H1 (cell line): ENCODE measurements around the gene TNS3. TPM values are rescaled to one million over a fixed set of nuclear protein-coding genes. Genes with fewer than 3 reads are reported as not detected.

Experiments used
- CTCF ChIA-PET: fragments of 300-600 bp; sonication (Branson Sonifier 250); formaldehyde crosslinking; loops from one replicate; lab custom pipeline; 2021; ENCODE audit not compliant: partially characterized antibody; lab: Charles Lee
- POLR2A ChIA-PET: fragments of 300-600 bp; sonication (Branson Sonifier 250); formaldehyde crosslinking; loops from one replicate; lab custom pipeline; 2021; ENCODE audit warnings: inconsistent platforms; ENCODE audit not compliant: partially characterized antibody; lab: Charles Lee
- DNase-seq, 2 experiments: peaks; one replicate each; pipeline versions ENCODE4 v3.0.0 to v3.0.0-alpha.2; 2010 to 2022; ENCODE audit warnings: low spot score in 2 of 2, low read depth in 1 of 2, mixed read lengths in 1 of 2
- FAIRE-seq: peaks from 2 replicates; lab custom pipeline; 2011; peaks lifted over from hg19 to GRCh38; lab: Jason Lieb, UNC
- H2AFZ ChIP-seq: 2 replicates; pipeline ENCODE4 v1.8.1; 2012; ENCODE audit warnings: low read length, inconsistent platforms
- H2AK5ac ChIP-seq: 2 replicates; pipeline ENCODE4 v1.6.1; 2013; ENCODE audit warnings: low read depth, low read length
- H2BK120ac ChIP-seq: replicated peaks from 2 replicates; pipeline ENCODE3; 2013; ENCODE audit warnings: low read depth, low read length, inconsistent platforms
- H2BK12ac ChIP-seq: 2 replicates; pipeline ENCODE4 v1.6.1; 2013; ENCODE audit warnings: low read depth, low read length
- H2BK15ac ChIP-seq: 2 replicates; pipeline ENCODE4 v1.6.1; 2013; ENCODE audit warnings: low read length
- H2BK20ac ChIP-seq: 2 replicates; pipeline ENCODE4 v1.6.1; 2013; ENCODE audit warnings: low read length
- H2BK5ac ChIP-seq: 2 replicates; pipeline ENCODE4 v1.6.1; 2013; ENCODE audit warnings: low read depth, low read length
- H3K14ac ChIP-seq: 2 replicates; pipeline ENCODE4 v1.6.1; 2013; ENCODE audit warnings: inconsistent platforms; ENCODE audit not compliant: insufficient read length
- H3K18ac ChIP-seq: 2 replicates; pipeline ENCODE4 v1.6.1; 2013; ENCODE audit warnings: low read length; ENCODE audit errors: extremely low read depth
- H3K23ac ChIP-seq: 2 replicates; pipeline ENCODE4 v1.6.1; 2013; ENCODE audit warnings: inconsistent platforms; ENCODE audit not compliant: insufficient read length
- H3K23me2 ChIP-seq: 2 replicates; pipeline ENCODE4 v1.6.1; 2013; ENCODE audit warnings: low read depth, low read length
- H3K27ac ChIP-seq: 2 replicates; pipeline ENCODE4 v1.6.1; 2011; ENCODE audit warnings: low read depth, low read length, inconsistent platforms
- H3K27me3 ChIP-seq, 4 experiments: replicated peaks in 1 of 4; 1 replicate in 1 of 4; 2 replicates in 3 of 4; pipeline versions ENCODE4 v1.6.1 to v1.8.1; 2011 to 2013; ENCODE audit warnings: low read length in 3 of 4, mild to moderate bottlenecking in 3 of 4, inconsistent platforms in 2 of 4, mixed read lengths in 2 of 4, moderate library complexity in 1 of 4; ENCODE audit not compliant: control insufficient read depth in 3 of 4, insufficient read depth in 3 of 4; ENCODE audit errors: extremely low read depth in 1 of 4
- H3K36me3 ChIP-seq, 4 experiments: 2 replicates each; pipeline versions ENCODE4 v1.6.1 to v1.8.1; 2011 to 2013; ENCODE audit warnings: mild to moderate bottlenecking in 4 of 4, low read length in 3 of 4, moderate library complexity in 2 of 4, control low read depth in 1 of 4, inconsistent platforms in 1 of 4; ENCODE audit not compliant: insufficient read depth in 4 of 4, control insufficient read depth in 2 of 4
- H3K4ac ChIP-seq: replicated peaks from 2 replicates; pipeline ENCODE3; 2013; ENCODE audit warnings: low read length, low read depth, mixed read lengths, inconsistent platforms; ENCODE audit not compliant: insufficient read length
- H3K4me1 ChIP-seq, 4 experiments: replicated peaks in 1 of 4; 1 replicate in 1 of 4; 2 replicates in 3 of 4; pipeline versions ENCODE4 v1.6.1 to v1.8.1; 2011 to 2013; ENCODE audit warnings: low read length in 3 of 4, inconsistent platforms in 2 of 4, mixed read lengths in 1 of 4; ENCODE audit not compliant: insufficient read depth in 4 of 4, control insufficient read depth in 3 of 4
- H3K4me2 ChIP-seq, 2 experiments: 2 replicates each; pipeline versions ENCODE4 v1.6.1 to v1.8.1; 2011 to 2013; ENCODE audit warnings: low read depth in 2 of 2, low read length in 2 of 2, control low read depth in 1 of 2, inconsistent platforms in 1 of 2, mild to moderate bottlenecking in 1 of 2; ENCODE audit not compliant: insufficient read depth in 1 of 2
- H3K4me3 ChIP-seq, 4 experiments: fragments of 200-600, 300-600 bp in 1 of 4; sonication (generic), shearing (Covaris generic), sonication (Bioruptor Twin) in 1 of 4; 2 replicates each; pipeline versions ENCODE4 v1.5.1 to v1.8.1; 2011 to 2016; ENCODE audit warnings: low read length in 4 of 4, low read depth in 3 of 4, control low read depth in 2 of 4, inconsistent platforms in 2 of 4, mild to moderate bottlenecking in 2 of 4, mixed read lengths in 1 of 4, moderate library complexity in 1 of 4; ENCODE audit not compliant: insufficient read depth in 2 of 4; ENCODE audit errors: extremely low read depth in 1 of 4
- H3K56ac ChIP-seq: replicated peaks from 2 replicates; pipeline ENCODE3; 2013; ENCODE audit warnings: low read depth, mild to moderate bottlenecking, mixed read lengths, low read length, inconsistent platforms; ENCODE audit not compliant: insufficient read length
- H3K79me1 ChIP-seq: 2 replicates; pipeline ENCODE4 v1.6.1; 2013; ENCODE audit warnings: low read depth, low read length, control low read depth
- H3K79me2 ChIP-seq, 2 experiments: 2 replicates each; pipeline versions ENCODE4 v1.6.1 to v1.8.1; 2012 to 2013; ENCODE audit warnings: low read length in 2 of 2, mild to moderate bottlenecking in 2 of 2, inconsistent platforms in 1 of 2; ENCODE audit not compliant: insufficient read depth in 2 of 2, control insufficient read depth in 1 of 2
- H3K9ac ChIP-seq, 4 experiments: replicated peaks in 1 of 4; 1 replicate in 1 of 4; 2 replicates in 3 of 4; pipeline versions ENCODE4 v1.6.1 to v1.8.1; 2011 to 2013; ENCODE audit warnings: low read depth in 3 of 4, low read length in 3 of 4, control low read depth in 2 of 4, mild to moderate bottlenecking in 2 of 4, moderate library complexity in 2 of 4, inconsistent platforms in 1 of 4; ENCODE audit errors: extremely low read depth in 1 of 4
- H3K9me3 ChIP-seq, 2 experiments: 2 replicates each; pipeline versions ENCODE4 v1.6.1 to v1.8.1; 2012 to 2013; ENCODE audit warnings: mild to moderate bottlenecking in 2 of 2, moderate library complexity in 2 of 2, control low read depth in 1 of 2, inconsistent platforms in 1 of 2, low read depth in 1 of 2, low read length in 1 of 2, mixed read lengths in 1 of 2; ENCODE audit not compliant: insufficient read depth in 2 of 2
- H4K20me1 ChIP-seq, 2 experiments: replicated peaks in 1 of 2; 2 replicates each; pipeline versions ENCODE3 to v1.8.1; 2011 to 2013; ENCODE audit warnings: inconsistent platforms in 2 of 2, low read length in 2 of 2, mild to moderate bottlenecking in 1 of 2; ENCODE audit not compliant: insufficient read depth in 2 of 2, control insufficient read depth in 1 of 2
- H4K5ac ChIP-seq: 2 replicates; pipeline ENCODE4 v1.6.1; 2013; ENCODE audit warnings: low read length, low read depth, mixed read lengths, inconsistent platforms; ENCODE audit not compliant: insufficient read length
- H4K8ac ChIP-seq: 2 replicates; pipeline ENCODE4 v1.8.0; 2013; ENCODE audit warnings: mild to moderate bottlenecking, moderate library complexity, low read length, inconsistent platforms; ENCODE audit not compliant: insufficient read depth; ENCODE audit errors: extremely low read depth
- H4K91ac ChIP-seq: replicated peaks from 2 replicates; pipeline ENCODE3; 2013; ENCODE audit warnings: low read length, mixed read lengths, inconsistent platforms; ENCODE audit not compliant: insufficient read length
- CEBPB ChIP-seq: IDR thresholded peaks from 2 replicates; pipeline ENCODE4 v1.6.1; 2012; ENCODE audit warnings: low read depth, low read length
- EP300 ChIP-seq, 2 experiments: IDR thresholded peaks; 1 replicate in 1 of 2; 2 replicates in 1 of 2; pipeline ENCODE4 v1.6.1; 2011 to 2012; ENCODE audit warnings: low read depth in 2 of 2, low read length in 2 of 2, mild to moderate bottlenecking in 2 of 2, borderline replicate concordance in 1 of 2, inconsistent platforms in 1 of 2, moderate library complexity in 1 of 2
- EZH2 ChIP-seq: fragments of 200-600 bp; sonication (generic); IDR thresholded peaks from 2 replicates; pipeline ENCODE4 v1.7.1; 2012; ENCODE audit warnings: low read depth, mild to moderate bottlenecking, moderate library complexity, low read length, inconsistent platforms; ENCODE audit not compliant: severe bottlenecking
- GTF2F1 ChIP-seq: IDR thresholded peaks from 2 replicates; pipeline ENCODE4 v1.6.1; 2012; ENCODE audit warnings: low read depth, low read length, improper control_type of control experiment, borderline replicate concordance
- PHF8 ChIP-seq: fragments of 200-600 bp; sonication (generic); conservative IDR thresholded peaks from 2 replicates; pipeline ENCODE4 v1.7.1; 2012; ENCODE audit warnings: low read depth, mild to moderate bottlenecking, inconsistent platforms, low read length, moderate library complexity
- POLR2A ChIP-seq, 2 experiments: IDR thresholded peaks; 1 replicate in 1 of 2; 2 replicates in 1 of 2; pipeline ENCODE4 v1.6.1; 2011; ENCODE audit warnings: low read depth in 2 of 2, low read length in 2 of 2, mild to moderate bottlenecking in 2 of 2; ENCODE audit errors: control extremely low read depth in 1 of 2
- POLR2AphosphoS5 ChIP-seq: IDR thresholded peaks from 2 replicates; pipeline ENCODE4 v1.6.1; 2011; ENCODE audit warnings: low read depth, low read length
- RNF2 ChIP-seq: fragments of 200-900, 300-1000 bp; sonication (generic); IDR thresholded peaks from 2 replicates; pipeline ENCODE4 v1.7.1; 2016; ENCODE audit warnings: borderline replicate concordance, low read depth, mild to moderate bottlenecking, antibody characterized with exemption, low read length; ENCODE audit not compliant: poor library complexity, severe bottlenecking; ENCODE audit errors: missing control alignments
- RXRA ChIP-seq: IDR thresholded peaks from 2 replicates; pipeline ENCODE4 v1.6.1; 2011; ENCODE audit warnings: low read depth, mild to moderate bottlenecking, low read length, moderate library complexity; ENCODE audit not compliant: insufficient read depth
- SP2 ChIP-seq: IDR thresholded peaks from 2 replicates; pipeline ENCODE4 v1.6.1; 2012; ENCODE audit warnings: mild to moderate bottlenecking, low read length, inconsistent platforms
- SP4 ChIP-seq: IDR thresholded peaks from 2 replicates; pipeline ENCODE4 v1.6.1; 2012; ENCODE audit warnings: low read length, inconsistent platforms
- TAF7 ChIP-seq: optimal IDR thresholded peaks from 2 replicates; pipeline ENCODE3; 2011; ENCODE audit warnings: low read depth, mild to moderate bottlenecking, inconsistent platforms, low read length, moderate library complexity, borderline replicate concordance
- TCF12 ChIP-seq: IDR thresholded peaks from 2 replicates; pipeline ENCODE4 v1.6.1; 2011; ENCODE audit warnings: low read depth, mild to moderate bottlenecking, low read length
- WGBS, 2 experiments: shearing (Covaris generic) in 1 of 2; methylation state at CpG; one replicate each; pipeline versions ENCODE4 v1.1.6 to v1.1.7; 2013 to 2015; ENCODE audit warnings: low lambda C conversion rate in 2 of 2, mixed read lengths in 2 of 2, inconsistent platforms in 1 of 2, low coverage in 1 of 2, missing lambda C conversion rate in 1 of 2; ENCODE audit not compliant: insufficient replicate concordance in 2 of 2, insufficient coverage in 1 of 2, insufficient read length in 1 of 2; ENCODE audit errors: extremely low coverage in 1 of 2, missing lambda C conversion rate in 1 of 2; 5-methylcytosine and 5-hydroxymethylcytosine counted together
- polyA plus RNA-seq, 7 experiments: library from polyadenylated mRNA; depleted of rRNA in 3 of 7; stranded (reverse) in 5 of 7; unstranded in 2 of 7; fragments of >200 nt in 5 of 7; fragments of 200-250 nt in 2 of 7; gene quantifications; 1 replicate in 5 of 7; 2 replicates in 1 of 7; 4 replicates in 1 of 7; pipeline versions ENCODE4 v1.2.1 to v1.2.3, GENCODE V29; 2011 to 2013; ENCODE audit warnings: missing spikeins in 2 of 7, mixed read lengths in 2 of 7
- total RNA-seq: library from RNA; stranded (reverse); fragmentation: NEBNext Ultra II Directional; extraction: Animal tissue kit (Norgen Biotek cat#: 25700); gene quantifications from 2 replicates; pipeline ENCODE4 v1.2.1, GENCODE V29; 2021

TNS3 gene
- total and polyA plus RNA-seq, 2 of the 8 experiments (the other 6 are each of a cell fraction or from before 2014, with no cell fraction given): 11.9 to 24.2 TPM

- 91% methylated on average over 20 of the region's 22 CpGs; no CpG with 5 or more reads in 1 of the 2 experiments for WGBS, 2 experiments
- H3K23me2 ChIP-seq: no peaks in the 10 kb centered on the region
- H3K14ac ChIP-seq: no peak overlapping the region
- H3K79me2 ChIP-seq: no peaks in the 10 kb centered on the region
- POLR2A ChIA-PET: no interaction called here
- H3K9ac ChIP-seq: no peak overlapping the region
- DNase-seq (peak in 1 of 2 experiments; percentile 41), FAIRE-seq (no peak)
- no peak overlapping the region for H2BK15ac ChIP-seq
- no peak overlapping the region for H4K8ac ChIP-seq
- no peak overlapping the region for H3K4me3 ChIP-seq
- CTCF ChIA-PET: interaction anchor here (1.0 to 2.2 kb wide), 6 partner anchors 11 to 130 kb away, joined by 3 to 8 read pairs (median 4); no protein-coding TSS in a partner anchor
- H2BK120ac ChIP-seq: no peak overlapping the region
- H3K18ac ChIP-seq: no peak overlapping the region
- no peak overlapping the region for H3K23ac ChIP-seq
- peaks cover 0 to 2% of the 10 kb centered on the region in 2 experiments for H4K20me1 ChIP-seq
- H2BK5ac ChIP-seq: no peak overlapping the region
- H3K4me2 ChIP-seq: no peak overlapping the region
- no peak overlapping the region for H2AFZ ChIP-seq
- no peak overlapping the region for H3K27ac ChIP-seq
- H3K4ac ChIP-seq: no peak overlapping the region
- no peak overlapping the region for H2BK12ac ChIP-seq
- peaks cover 0 to 8% (median 2%) of the 10 kb centered on the region in 4 experiments; a peak in 3 of 7 replicates for H3K4me1 ChIP-seq
- no peak overlapping the region for H4K5ac ChIP-seq
- no peaks in the 10 kb centered on the region; the same call in 1 of the 2 replicates for H3K79me1 ChIP-seq
- H4K91ac ChIP-seq: no peak overlapping the region
- no peak overlapping the region for H2BK20ac ChIP-seq
- no peaks in the 10 kb centered on the region for H3K9me3 ChIP-seq
- H3K56ac ChIP-seq: no peak overlapping the region
- no peak overlapping the region for H2AK5ac ChIP-seq
- H3K27me3 ChIP-seq: no peaks in the 10 kb centered on the region
- H3K36me3 ChIP-seq: peaks cover 0 to 3% (median under 1%) of the 10 kb centered on the region in 4 experiments; a peak in 4 of 8 replicates
- TF ChIP-seq GTF2F1 (no peak), EZH2 (no peak), EP300 (IDR thresholded peaks at IDR 0.05; ENCODE audit: borderline replicate concordance in 1 of 2, low read depth in 2 of 2, low read length in 2 of 2) (no peak), TAF7 (no peak), CEBPB (no peak), RNF2 (no peak), RXRA (no peak), PHF8 (no peak), POLR2A (IDR thresholded peaks at IDR 0.05; ENCODE audit: control extremely low read depth in 1 of 2, low read depth in 2 of 2, low read length in 2 of 2) (no peak), POLR2AphosphoS5 (no peak), SP2 (no peak), SP4 (no peak), TCF12 (no peak)
Measured at GRCh38 chr7:47303695-47304453, 278.0 kb downstream of the TNS3 start.
